HEK293 (cell line): Measurements from ENCODE around the gene AGAP3.
A peak's percentile ranks its signal among the peaks of the same experiment; 100 is the strongest.

ENCODE experiments used
- CTCF ChIP-seq: fragments of 450-650 bp; formaldehyde crosslinking; IDR thresholded peaks from 2 replicates; pipeline ENCODE4 v1.5.1; 2016; ENCODE audit warnings: missing biosample characterization, missing genetic modification characterization
- KLF1 ChIP-seq: fragments of 450-650 bp; formaldehyde crosslinking; IDR thresholded peaks from 2 replicates; pipeline ENCODE4 v1.5.1; 2016; ENCODE audit warnings: missing biosample characterization, missing genetic modification characterization
- KLF7 ChIP-seq: fragments of 450-650 bp; formaldehyde crosslinking; IDR thresholded peaks from 2 replicates; pipeline ENCODE4 v1.5.1; 2016; ENCODE audit warnings: missing biosample characterization, missing genetic modification characterization, borderline replicate concordance
- OSR2 ChIP-seq: fragments of 450-650 bp; formaldehyde crosslinking; IDR thresholded peaks from 2 replicates; pipeline ENCODE4 v1.5.1; 2016; ENCODE audit warnings: missing biosample characterization, missing genetic modification characterization
- PATZ1 ChIP-seq: fragments of 450-650 bp; formaldehyde crosslinking; IDR thresholded peaks from 2 replicates; pipeline ENCODE4 v1.5.1; 2016; ENCODE audit warnings: missing biosample characterization, missing genetic modification characterization
- PRDM1 ChIP-seq: fragments of 450-650 bp; formaldehyde crosslinking; IDR thresholded peaks from 2 replicates; pipeline ENCODE4; 2016; ENCODE audit warnings: missing biosample characterization, missing genetic modification characterization
- PRDM4 ChIP-seq: fragments of 450-650 bp; formaldehyde crosslinking; IDR thresholded peaks from 2 replicates; pipeline ENCODE4 v1.5.1; 2017; ENCODE audit warnings: missing biosample characterization, missing genetic modification characterization
- WT1 ChIP-seq: fragments of 450-650 bp; formaldehyde crosslinking; IDR thresholded peaks from 2 replicates; pipeline ENCODE4 v1.5.1; 2016; ENCODE audit warnings: missing biosample characterization, missing genetic modification characterization
- ZBTB6 ChIP-seq: fragments of 450-650 bp; formaldehyde crosslinking; IDR thresholded peaks from 2 replicates; pipeline ENCODE4 v1.5.1; 2017; ENCODE audit warnings: missing biosample characterization, missing genetic modification characterization
- ZBTB7A ChIP-seq: fragments of 450-650 bp; formaldehyde crosslinking; IDR thresholded peaks from 2 replicates; pipeline ENCODE4 v1.5.1; 2016; ENCODE audit warnings: low read depth, missing biosample characterization, missing genetic modification characterization
- ZNF133 ChIP-seq: fragments of 450-650 bp; formaldehyde crosslinking; IDR thresholded peaks from 2 replicates; pipeline ENCODE4 v1.5.1; 2016; ENCODE audit warnings: missing biosample characterization, missing genetic modification characterization
- ZNF18 ChIP-seq: fragments of 450-650 bp; formaldehyde crosslinking; IDR thresholded peaks from 2 replicates; pipeline ENCODE4 v1.5.1; 2016; ENCODE audit warnings: missing biosample characterization, missing genetic modification characterization
- ZNF184 ChIP-seq: fragments of 450-650 bp; IDR thresholded peaks from 2 replicates; pipeline ENCODE4 v1.5.1; 2018; ENCODE audit warnings: missing biosample characterization, mild to moderate bottlenecking, missing genetic modification characterization
- ZNF324 ChIP-seq: fragments of 450-650 bp; formaldehyde crosslinking; IDR thresholded peaks from 2 replicates; pipeline ENCODE4 v1.5.1; 2016; ENCODE audit warnings: missing biosample characterization, missing genetic modification characterization
- ZNF518A ChIP-seq: fragments of 450-650 bp; formaldehyde crosslinking; conservative IDR thresholded peaks from 2 replicates; pipeline ENCODE4 v1.5.1; 2016; ENCODE audit warnings: low read depth, missing biosample characterization, missing genetic modification characterization
- ZNF521 ChIP-seq: fragments of 450-650 bp; formaldehyde crosslinking; IDR thresholded peaks from 2 replicates; pipeline ENCODE4 v1.5.1; 2017; ENCODE audit warnings: missing biosample characterization, mild to moderate bottlenecking, missing genetic modification characterization
- ZNF621 ChIP-seq: fragments of 450-650 bp; formaldehyde crosslinking; IDR thresholded peaks from 2 replicates; pipeline ENCODE4 v1.5.1; 2017; ENCODE audit warnings: missing biosample characterization, missing genetic modification characterization
- ZNF660 ChIP-seq: fragments of 450-650 bp; IDR thresholded peaks from 2 replicates; pipeline ENCODE4 v1.5.1; 2018; ENCODE audit warnings: missing biosample characterization, mild to moderate bottlenecking, missing genetic modification characterization
- ZNF76 ChIP-seq: fragments of 450-650 bp; formaldehyde crosslinking; IDR thresholded peaks from 2 replicates; pipeline ENCODE4; 2016; ENCODE audit warnings: low read depth, missing biosample characterization, missing genetic modification characterization, borderline replicate concordance

Gene AGAP3

GRCh38 chr7:151172273-151173141 is 86.2 kb downstream of the AGAP3 start (continued):
- TF ChIP-seq ZBTB7A (tag by site-specific recombination): 0 out of 2 replicates have a peak, but pooled peaks have one; percentile 46
- peak; percentile 63 for TF ChIP-seq PRDM4 (tag by site-specific recombination)
- TF ChIP-seq ZNF18: no peak
- TF ChIP-seq ZNF660 (tag by site-specific recombination): peak; percentile 95
- no peak for TF ChIP-seq ZNF521 (tag by site-specific recombination)
- no peak for TF ChIP-seq ZNF518A (tag by site-specific recombination)
- no peak; the same call in 1 of the 2 replicates for TF ChIP-seq ZBTB6 (tag by site-specific recombination)
- TF ChIP-seq OSR2 (tag by site-specific recombination): no peak
- TF ChIP-seq ZNF184 (tag by site-specific recombination): peak; percentile 21; the same call in 1 of the 2 replicates
- no peak for TF ChIP-seq ZNF621 (tag by site-specific recombination)
- TF ChIP-seq KLF7 (tag by site-specific recombination): 0 out of 2 replicates have a peak, but pooled peaks have one; percentile 28
- TF ChIP-seq ZNF76: no peak
- TF ChIP-seq CTCF: peak; percentile 100
- TF ChIP-seq ZNF324 (tag by site-specific recombination): peak; percentile 82; the same call in 1 of the 2 replicates
- TF ChIP-seq ZNF133: no peak
- 0 out of 2 replicates have a peak, but pooled peaks have one; percentile 24 for TF ChIP-seq PATZ1
- TF ChIP-seq KLF1: peak; percentile 70
- peak; percentile 62 for TF ChIP-seq PRDM1 (tag by site-specific recombination)
- TF ChIP-seq WT1: 0 out of 2 replicates have a peak, but pooled peaks have one; percentile 29
